Endodermal cell (in vitro differentiated cells): Measurements from ENCODE around the gene RUNX1. TPM values are rescaled to one million over a fixed set of nuclear protein-coding genes. Genes with fewer than 3 reads are reported as not detected.

ENCODE experiments used
- DNase-seq: peaks from one replicate; pipeline ENCODE4 v3.0.0-alpha.2; 2017
- H3K27ac ChIP-seq: 2 replicates; pipeline ENCODE4 v1.5.1; 2013; ENCODE audit warnings: mild to moderate bottlenecking, low read depth, low read length, moderate library complexity
- H3K27me3 ChIP-seq: 2 replicates; pipeline ENCODE4 v1.6.1; 2013; ENCODE audit warnings: mild to moderate bottlenecking, low read length, moderate library complexity; ENCODE audit not compliant: insufficient read depth, control insufficient read depth, poor library complexity, severe bottlenecking
- H3K36me3 ChIP-seq: 2 replicates; pipeline ENCODE4 v1.7.0; 2013; ENCODE audit warnings: mild to moderate bottlenecking, low read length, moderate library complexity; ENCODE audit not compliant: control insufficient read depth, insufficient read depth
- H3K4me1 ChIP-seq: one replicate; pipeline ENCODE4 v1.7.0; 2013; ENCODE audit warnings: low read length; ENCODE audit not compliant: control insufficient read depth, insufficient read depth
- H3K4me3 ChIP-seq: 2 replicates; pipeline ENCODE4 v1.5.1; 2013; ENCODE audit warnings: mild to moderate bottlenecking, low read length, moderate library complexity
- H3K9ac ChIP-seq: 2 replicates; pipeline ENCODE4 v1.6.1; 2013; ENCODE audit warnings: mild to moderate bottlenecking, low read length, moderate library complexity; ENCODE audit not compliant: poor library complexity, severe bottlenecking; ENCODE audit errors: extremely low read depth
- H3K9me3 ChIP-seq: 2 replicates; pipeline ENCODE4 v1.6.1; 2013; ENCODE audit warnings: mild to moderate bottlenecking, low read length, moderate library complexity; ENCODE audit not compliant: control insufficient read depth
- H3K27ac Mint-ChIP-seq: 2 replicates; pipeline ENCODE4 v1.8.0; 2020; ENCODE audit warnings: mixed read lengths
- H3K27me3 Mint-ChIP-seq: 2 replicates; pipeline ENCODE4 v1.8.0; 2021; ENCODE audit warnings: mild to moderate bottlenecking, mixed read lengths; ENCODE audit not compliant: insufficient read depth
- H3K36me3 Mint-ChIP-seq: 2 replicates; pipeline ENCODE4 v1.8.0; 2020; ENCODE audit warnings: low read depth, mixed read lengths
- H3K4me1 Mint-ChIP-seq: 2 replicates; pipeline ENCODE4 v1.8.0; 2020; ENCODE audit warnings: mixed read lengths
- H3K4me3 Mint-ChIP-seq: 2 replicates; pipeline ENCODE4 v1.8.0; 2020; ENCODE audit warnings: mild to moderate bottlenecking, moderate library complexity, mixed read lengths
- H3K9me3 Mint-ChIP-seq: 2 replicates; pipeline ENCODE4 v1.8.0; 2020; ENCODE audit warnings: mild to moderate bottlenecking, mixed read lengths
- WGBS, 2 experiments: methylation state at CpG; one replicate each; pipeline versions ENCODE4 v1.1.5 to v1.1.7; 2013; ENCODE audit warnings: missing lambda C conversion rate in 2 of 2, mixed read lengths in 1 of 2; ENCODE audit not compliant: insufficient coverage in 1 of 2, insufficient read length in 1 of 2; 5-methylcytosine and 5-hydroxymethylcytosine counted together
- total RNA-seq, 2 donors: library from RNA; stranded (reverse); fragmentation: NEBNext Ultra II Directional in 1 of 2; extraction: Animal tissue kit (Norgen Biotek cat#: 25700) in 1 of 2; gene quantifications; 2 replicates in 1 of 2; 3 replicates in 1 of 2; pipeline ENCODE4 v1.2.1, GENCODE V29; 2021
- TF ChIP-seq, protein P1 (sequence below): fragments of 200-600 bp; sonication (generic); conservative IDR thresholded peaks from 2 replicates; pipeline ENCODE4 v1.5.0; 2021; ENCODE audit warnings: antibody characterized with exemption, mild to moderate bottlenecking

RUNX1 gene
- total RNA-seq, 2 donors from 2014 or later = 0.31 to 2.8 TPM

DNA sequence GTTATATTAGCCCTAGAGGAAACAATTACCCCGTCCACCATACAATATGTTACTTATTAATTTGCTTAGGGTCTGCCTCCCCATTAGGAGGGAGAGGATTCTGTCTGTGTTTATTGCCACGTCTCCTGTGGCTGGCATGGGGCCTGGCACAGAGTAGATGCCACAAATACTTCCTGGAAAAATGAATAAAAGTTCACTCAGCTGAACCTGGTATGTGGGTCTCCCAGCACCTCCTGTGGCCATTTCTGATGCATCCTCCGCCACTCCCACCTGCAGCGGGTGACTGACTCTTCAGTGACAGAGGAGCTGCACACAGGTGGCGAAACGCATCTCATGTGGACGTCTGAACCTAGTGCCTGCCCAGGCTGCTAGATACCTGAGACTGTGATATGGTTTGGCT lies 267.6 kb downstream of the RUNX1 start:
- H3K27me3 Mint-ChIP-seq = no peaks in the 10 kb centered on the region
- Histone ChIP-seq H3K36me3 (no peaks in the 10 kb centered on the region), H3K27ac (no peak overlapping the region), H3K27me3 (no peaks in the 10 kb centered on the region), H3K4me3 (no peak overlapping the region), H3K9ac (no peak overlapping the region), H3K4me1 (peaks cover 5% of the 10 kb centered on the region), H3K9me3 (no peaks in the 10 kb centered on the region)
- H3K9me3 Mint-ChIP-seq = no peaks in the 10 kb centered on the region
- no peaks in the 10 kb centered on the region for H3K36me3 Mint-ChIP-seq
- H3K4me1 Mint-ChIP-seq = peaks cover 18% of the 10 kb centered on the region
- TF ChIP-seq, protein P1, sequence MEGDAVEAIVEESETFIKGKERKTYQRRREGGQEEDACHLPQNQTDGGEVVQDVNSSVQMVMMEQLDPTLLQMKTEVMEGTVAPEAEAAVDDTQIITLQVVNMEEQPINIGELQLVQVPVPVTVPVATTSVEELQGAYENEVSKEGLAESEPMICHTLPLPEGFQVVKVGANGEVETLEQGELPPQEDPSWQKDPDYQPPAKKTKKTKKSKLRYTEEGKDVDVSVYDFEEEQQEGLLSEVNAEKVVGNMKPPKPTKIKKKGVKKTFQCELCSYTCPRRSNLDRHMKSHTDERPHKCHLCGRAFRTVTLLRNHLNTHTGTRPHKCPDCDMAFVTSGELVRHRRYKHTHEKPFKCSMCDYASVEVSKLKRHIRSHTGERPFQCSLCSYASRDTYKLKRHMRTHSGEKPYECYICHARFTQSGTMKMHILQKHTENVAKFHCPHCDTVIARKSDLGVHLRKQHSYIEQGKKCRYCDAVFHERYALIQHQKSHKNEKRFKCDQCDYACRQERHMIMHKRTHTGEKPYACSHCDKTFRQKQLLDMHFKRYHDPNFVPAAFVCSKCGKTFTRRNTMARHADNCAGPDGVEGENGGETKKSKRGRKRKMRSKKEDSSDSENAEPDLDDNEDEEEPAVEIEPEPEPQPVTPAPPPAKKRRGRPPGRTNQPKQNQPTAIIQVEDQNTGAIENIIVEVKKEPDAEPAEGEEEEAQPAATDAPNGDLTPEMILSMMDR = no peak
- H3K4me3 Mint-ChIP-seq = no peak overlapping the region
- DNase-seq = no peak
- WGBS, 2 experiments = 89 to 100% methylated on average over 4 to 6 of the region's 7 CpGs
- no peak overlapping the region for H3K27ac Mint-ChIP-seq

DNA sequence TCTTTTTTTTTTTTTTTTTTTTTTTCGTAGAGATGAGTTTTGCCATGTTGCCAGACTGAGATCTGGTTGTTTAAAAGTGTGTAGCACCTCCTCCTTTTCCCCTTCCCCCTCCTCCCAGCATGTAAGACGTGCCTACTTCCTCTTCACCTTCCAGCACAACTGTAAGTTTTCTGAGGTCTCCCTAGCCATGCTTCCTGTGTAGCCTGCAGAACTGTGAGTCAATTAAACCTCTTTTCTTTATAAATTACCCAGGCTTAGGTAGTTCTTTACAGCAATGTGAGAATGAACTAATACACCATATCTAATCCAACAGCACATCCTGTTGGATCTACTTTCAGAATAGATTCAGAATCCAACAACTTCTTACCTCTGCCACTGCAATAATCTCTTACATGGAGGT lies 269.2 kb downstream of the RUNX1 start:
- H3K4me1 Mint-ChIP-seq = peaks cover 18% of the 10 kb centered on the region
- Histone ChIP-seq H3K27me3 (no peaks in the 10 kb centered on the region), H3K36me3 (no peaks in the 10 kb centered on the region), H3K9ac (no peak overlapping the region), H3K9me3 (no peaks in the 10 kb centered on the region), H3K27ac (no peak overlapping the region), H3K4me1 (peaks cover 5% of the 10 kb centered on the region), H3K4me3 (no peak overlapping the region)
- TF ChIP-seq, protein P1 = no peak
- no peak overlapping the region for H3K27ac Mint-ChIP-seq
- WGBS, 2 experiments = 80 to 91% methylated on average over 1 of the region's 2 CpGs
- DNase-seq = no peak
- no peak overlapping the region for H3K4me3 Mint-ChIP-seq
- H3K9me3 Mint-ChIP-seq = no peaks in the 10 kb centered on the region
- no peaks in the 10 kb centered on the region for H3K27me3 Mint-ChIP-seq
- no peaks in the 10 kb centered on the region for H3K36me3 Mint-ChIP-seq

DNA sequence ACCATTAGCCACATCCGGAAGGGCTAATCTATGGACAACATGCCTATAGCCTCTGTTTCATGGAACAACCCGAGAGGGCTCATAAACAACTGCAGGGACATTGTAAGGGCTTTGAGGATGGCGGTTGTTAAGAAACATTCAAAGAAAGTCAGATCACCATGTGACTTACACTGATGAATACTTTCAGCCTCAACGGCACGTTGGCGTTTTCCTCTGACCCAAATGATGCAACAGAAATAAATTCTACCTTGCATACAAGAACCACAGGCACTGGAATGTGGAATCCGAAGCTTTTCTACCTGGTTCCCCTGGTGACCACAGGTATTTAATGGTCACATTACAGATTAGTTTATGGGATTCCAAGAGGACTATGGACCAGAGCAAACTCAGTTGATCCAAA lies 273.3 kb downstream of the RUNX1 start:
- no peak overlapping the region for H3K9ac ChIP-seq
- Mint-ChIP-seq H3K27ac (no peak overlapping the region), H3K9me3 (no peaks in the 10 kb centered on the region), H3K4me3 (no peak overlapping the region), H3K4me1 (no peaks in the 10 kb centered on the region), H3K27me3 (no peaks in the 10 kb centered on the region), H3K36me3 (no peaks in the 10 kb centered on the region)
- TF ChIP-seq, protein P1 = no peak
- no peak overlapping the region for H3K4me3 ChIP-seq
- no peaks in the 10 kb centered on the region for H3K27me3 ChIP-seq
- no peak for DNase-seq
- no peak overlapping the region for H3K27ac ChIP-seq
- no peaks in the 10 kb centered on the region for H3K4me1 ChIP-seq
- 84 to 87% methylated on average over 7 of the region's 7 CpGs for WGBS, 2 experiments
- H3K9me3 ChIP-seq = no peaks in the 10 kb centered on the region
- H3K36me3 ChIP-seq = no peaks in the 10 kb centered on the region
